GM12874 (cell line): Measurements from ENCODE around the gene C2orf92.

Source experiments
- TF ChIP-seq, protein P1 (sequence below): IDR thresholded peaks from 2 replicates; pipeline ENCODE4 v1.5.1; 2011; ENCODE audit warnings: low read depth, mild to moderate bottlenecking, control low read depth, low read length, moderate library complexity; ENCODE audit not compliant: insufficient read depth

Gene C2orf92

GRCh38 chr2:97659256-97660043, 10.1 kb upstream of the C2orf92 start:
- TF ChIP-seq, protein P1, sequence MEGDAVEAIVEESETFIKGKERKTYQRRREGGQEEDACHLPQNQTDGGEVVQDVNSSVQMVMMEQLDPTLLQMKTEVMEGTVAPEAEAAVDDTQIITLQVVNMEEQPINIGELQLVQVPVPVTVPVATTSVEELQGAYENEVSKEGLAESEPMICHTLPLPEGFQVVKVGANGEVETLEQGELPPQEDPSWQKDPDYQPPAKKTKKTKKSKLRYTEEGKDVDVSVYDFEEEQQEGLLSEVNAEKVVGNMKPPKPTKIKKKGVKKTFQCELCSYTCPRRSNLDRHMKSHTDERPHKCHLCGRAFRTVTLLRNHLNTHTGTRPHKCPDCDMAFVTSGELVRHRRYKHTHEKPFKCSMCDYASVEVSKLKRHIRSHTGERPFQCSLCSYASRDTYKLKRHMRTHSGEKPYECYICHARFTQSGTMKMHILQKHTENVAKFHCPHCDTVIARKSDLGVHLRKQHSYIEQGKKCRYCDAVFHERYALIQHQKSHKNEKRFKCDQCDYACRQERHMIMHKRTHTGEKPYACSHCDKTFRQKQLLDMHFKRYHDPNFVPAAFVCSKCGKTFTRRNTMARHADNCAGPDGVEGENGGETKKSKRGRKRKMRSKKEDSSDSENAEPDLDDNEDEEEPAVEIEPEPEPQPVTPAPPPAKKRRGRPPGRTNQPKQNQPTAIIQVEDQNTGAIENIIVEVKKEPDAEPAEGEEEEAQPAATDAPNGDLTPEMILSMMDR = no peak

DNA sequence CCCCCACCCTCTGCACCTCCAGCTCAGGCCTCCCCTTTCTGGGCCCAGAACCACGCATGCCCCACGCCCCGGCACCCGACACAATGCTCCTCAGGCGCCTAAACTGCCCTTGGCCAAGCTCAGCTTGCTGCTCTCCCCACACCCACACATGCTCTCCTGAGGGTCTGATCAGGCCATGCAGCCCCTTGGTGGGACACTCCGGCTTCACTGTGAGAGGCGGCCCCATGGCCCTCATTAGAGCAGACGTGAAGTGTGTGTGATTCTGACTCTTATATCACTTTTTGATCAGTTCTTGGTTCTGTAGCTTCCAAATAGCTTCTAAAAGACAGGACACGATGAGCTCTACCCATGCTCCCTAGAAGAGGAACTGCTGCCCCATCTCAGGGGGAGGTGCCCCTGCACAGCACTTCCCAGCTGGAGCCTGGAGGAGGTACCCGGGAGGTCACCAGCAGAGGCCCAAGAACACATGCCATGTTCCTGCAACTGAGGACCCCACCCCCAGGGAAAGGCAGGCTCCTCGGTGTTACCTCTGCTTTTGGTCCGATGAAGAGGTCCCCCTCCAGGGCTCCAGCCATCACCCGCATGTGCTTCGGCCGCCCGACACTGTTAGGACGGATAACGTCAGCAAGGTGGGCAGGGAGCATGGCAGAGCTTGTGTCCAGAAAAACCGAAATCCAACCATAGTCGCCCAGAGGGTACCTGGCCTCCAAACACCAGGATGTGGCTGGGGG, 9.3 kb upstream of the C2orf92 start:
- TF ChIP-seq, protein P1 = no peak

DNA sequence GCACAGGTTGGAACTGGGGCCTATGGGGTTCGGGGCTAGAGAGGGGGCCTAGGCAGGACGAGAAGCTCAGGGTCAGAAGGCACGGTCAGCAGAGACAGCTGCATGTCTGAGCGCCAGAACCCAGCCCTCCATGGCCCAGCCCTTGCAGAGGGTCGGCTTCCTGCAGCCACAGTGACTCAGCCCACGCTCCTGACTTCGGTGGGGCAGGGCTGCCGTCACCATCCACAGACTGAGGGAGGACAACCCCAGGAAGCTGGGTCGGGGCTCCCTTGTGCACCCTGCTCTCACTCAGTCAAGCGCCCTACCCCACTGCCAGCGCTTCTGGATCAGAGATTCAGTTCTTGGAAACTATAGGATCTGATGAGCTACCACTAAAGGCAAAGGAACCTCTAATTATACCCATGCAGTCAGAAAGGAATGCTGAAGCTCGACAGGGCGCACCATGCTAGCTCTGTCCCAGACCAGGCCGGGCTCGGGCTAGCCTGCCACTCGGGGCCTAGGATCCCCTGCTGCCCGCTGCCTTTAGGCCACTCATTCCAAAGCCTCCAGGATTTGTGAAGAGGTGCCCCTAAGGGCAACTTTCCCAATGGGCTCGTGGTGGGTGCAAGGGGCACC, 8.6 kb upstream of the C2orf92 start:
- TF ChIP-seq, protein P1 = no peak

GRCh38 chr2:97661927-97662326, 7.6 kb upstream of the C2orf92 start:
- TF ChIP-seq, protein P1 = no peak

GRCh38 chr2:97662386-97662894, 7.1 kb upstream of the C2orf92 start:
- TF ChIP-seq, protein P1 = no peak

- TF ChIP-seq, protein P1 = no peak
Measured at GRCh38 chr2:97662895-97663625, 6.5 kb upstream of the C2orf92 start.
